ENCODE measurements around the gene KCNK4. TPM values are rescaled to one million over a fixed set of nuclear protein-coding genes. Genes with fewer than 3 reads are reported as not detected.

Gene KCNK4
- total RNA-seq, 1 experiment from 2014 or later, result 0.26 TPM

DNA sequence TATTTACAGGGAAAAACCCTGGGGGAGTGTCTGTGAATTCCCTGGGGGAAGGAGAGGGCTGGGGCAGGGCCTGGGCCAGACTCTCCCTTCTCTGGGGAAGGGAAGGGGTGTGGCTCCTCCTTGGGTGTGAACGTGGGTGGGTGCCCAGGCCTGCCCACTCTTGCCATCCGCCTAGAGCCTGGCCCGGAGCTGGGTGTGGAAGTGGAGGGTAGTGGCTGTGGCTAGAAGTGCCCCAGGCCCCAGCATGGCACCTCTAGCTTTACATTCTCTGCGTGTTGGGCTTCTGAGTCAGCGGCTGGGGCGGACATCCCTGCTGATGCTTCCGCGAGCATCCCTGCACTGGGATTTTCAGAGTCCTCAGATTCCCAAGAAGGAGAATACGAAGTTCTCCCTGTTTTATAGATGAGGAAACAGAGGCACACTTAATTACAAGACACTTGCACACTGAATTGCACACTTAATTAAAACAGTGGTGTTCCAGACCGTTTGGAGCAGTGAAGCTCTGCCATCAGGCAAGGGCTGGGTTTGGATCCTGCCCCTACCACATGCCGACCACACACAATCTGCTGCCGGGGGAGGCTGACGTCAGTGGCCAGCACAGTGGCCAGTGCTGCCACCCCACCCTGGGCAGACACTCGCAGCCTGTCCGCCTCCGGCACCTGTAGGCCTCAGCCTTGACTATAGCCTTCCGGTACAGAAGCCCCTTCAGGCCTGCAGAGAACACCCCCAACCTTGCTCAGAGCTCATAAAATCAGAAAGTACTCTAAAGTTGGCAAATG lies 14.3 kb upstream of the KCNK4 start:
- intact Hi-C loops (cut with micrococcal nuclease; ENCODE audit: unreplicated experiment), result no loop called here
- H3K4me3 ChIP-seq (ENCODE audit: low read depth, low read length, poor library complexity, severe bottlenecking), result no peak overlapping the region
- H3K9me3 ChIP-seq (ENCODE audit: low read depth, low read length, poor library complexity, severe bottlenecking), result no peaks in the 10 kb centered on the region
- DNase-seq (ENCODE audit: low spot score), result no peak
- ChIA-PET CTCF (no interaction called here), POLR2A (ENCODE audit: low non-redundant PET) (no interaction called here)
- peaks cover 10% of the 10 kb centered on the region for H3K36me3 ChIP-seq (ENCODE audit: insufficient read depth, low read length, poor library complexity, severe bottlenecking)
- H3K4me1 ChIP-seq (ENCODE audit: insufficient read depth, low read length, poor library complexity, severe bottlenecking), result peaks cover 3% of the 10 kb centered on the region
- TF ChIP-seq, protein P1, sequence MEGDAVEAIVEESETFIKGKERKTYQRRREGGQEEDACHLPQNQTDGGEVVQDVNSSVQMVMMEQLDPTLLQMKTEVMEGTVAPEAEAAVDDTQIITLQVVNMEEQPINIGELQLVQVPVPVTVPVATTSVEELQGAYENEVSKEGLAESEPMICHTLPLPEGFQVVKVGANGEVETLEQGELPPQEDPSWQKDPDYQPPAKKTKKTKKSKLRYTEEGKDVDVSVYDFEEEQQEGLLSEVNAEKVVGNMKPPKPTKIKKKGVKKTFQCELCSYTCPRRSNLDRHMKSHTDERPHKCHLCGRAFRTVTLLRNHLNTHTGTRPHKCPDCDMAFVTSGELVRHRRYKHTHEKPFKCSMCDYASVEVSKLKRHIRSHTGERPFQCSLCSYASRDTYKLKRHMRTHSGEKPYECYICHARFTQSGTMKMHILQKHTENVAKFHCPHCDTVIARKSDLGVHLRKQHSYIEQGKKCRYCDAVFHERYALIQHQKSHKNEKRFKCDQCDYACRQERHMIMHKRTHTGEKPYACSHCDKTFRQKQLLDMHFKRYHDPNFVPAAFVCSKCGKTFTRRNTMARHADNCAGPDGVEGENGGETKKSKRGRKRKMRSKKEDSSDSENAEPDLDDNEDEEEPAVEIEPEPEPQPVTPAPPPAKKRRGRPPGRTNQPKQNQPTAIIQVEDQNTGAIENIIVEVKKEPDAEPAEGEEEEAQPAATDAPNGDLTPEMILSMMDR (conservative IDR thresholded peaks at IDR 0.05; ENCODE audit: low read depth, low read length), result no peak
- no peak for TF ChIP-seq EZH2 (IDR thresholded peaks at IDR 0.05; ENCODE audit: borderline replicate concordance, low read depth, low read length, poor library complexity, severe bottlenecking)
- H3K27ac ChIP-seq (ENCODE audit: low read depth, low read length, poor library complexity, severe bottlenecking), result no peak overlapping the region
- BruUV-seq (replicated peaks), result no TSS peak
- H3K27me3 ChIP-seq (replicated peaks; ENCODE audit: insufficient read depth, low read depth, low read length, poor library complexity), result no peaks in the 10 kb centered on the region

GRCh38 chr11:64278576-64279190 lies 12.4 kb upstream of the KCNK4 start:
- H3K4me1 ChIP-seq (ENCODE audit: insufficient read depth, low read length, poor library complexity, severe bottlenecking), result no peaks in the 10 kb centered on the region
- H3K27me3 ChIP-seq (replicated peaks; ENCODE audit: insufficient read depth, low read depth, low read length, poor library complexity), result no peaks in the 10 kb centered on the region
- ChIA-PET POLR2A (ENCODE audit: low non-redundant PET) (no interaction called here), CTCF (interaction anchor here (0.7 kb wide), 2 partner anchors 77 to 1501 kb away, joined by 3 to 12 read pairs; no protein-coding TSS in a partner anchor)
- no peak for DNase-seq (ENCODE audit: low spot score)
- BruUV-seq (replicated peaks), result no TSS peak
- H3K4me3 ChIP-seq (ENCODE audit: low read depth, low read length, poor library complexity, severe bottlenecking), result no peak overlapping the region
- TF ChIP-seq, protein P1 (conservative IDR thresholded peaks at IDR 0.05; ENCODE audit: low read depth, low read length), result no peak
- no peak for TF ChIP-seq EZH2 (IDR thresholded peaks at IDR 0.05; ENCODE audit: borderline replicate concordance, low read depth, low read length, poor library complexity, severe bottlenecking)
- H3K36me3 ChIP-seq (ENCODE audit: insufficient read depth, low read length, poor library complexity, severe bottlenecking), result peaks cover 16% of the 10 kb centered on the region
- intact Hi-C loops (cut with micrococcal nuclease; ENCODE audit: unreplicated experiment), result no loop called here
- H3K9me3 ChIP-seq (ENCODE audit: low read depth, low read length, poor library complexity, severe bottlenecking), result no peaks in the 10 kb centered on the region
- H3K27ac ChIP-seq (ENCODE audit: low read depth, low read length, poor library complexity, severe bottlenecking), result no peak overlapping the region

DNA sequence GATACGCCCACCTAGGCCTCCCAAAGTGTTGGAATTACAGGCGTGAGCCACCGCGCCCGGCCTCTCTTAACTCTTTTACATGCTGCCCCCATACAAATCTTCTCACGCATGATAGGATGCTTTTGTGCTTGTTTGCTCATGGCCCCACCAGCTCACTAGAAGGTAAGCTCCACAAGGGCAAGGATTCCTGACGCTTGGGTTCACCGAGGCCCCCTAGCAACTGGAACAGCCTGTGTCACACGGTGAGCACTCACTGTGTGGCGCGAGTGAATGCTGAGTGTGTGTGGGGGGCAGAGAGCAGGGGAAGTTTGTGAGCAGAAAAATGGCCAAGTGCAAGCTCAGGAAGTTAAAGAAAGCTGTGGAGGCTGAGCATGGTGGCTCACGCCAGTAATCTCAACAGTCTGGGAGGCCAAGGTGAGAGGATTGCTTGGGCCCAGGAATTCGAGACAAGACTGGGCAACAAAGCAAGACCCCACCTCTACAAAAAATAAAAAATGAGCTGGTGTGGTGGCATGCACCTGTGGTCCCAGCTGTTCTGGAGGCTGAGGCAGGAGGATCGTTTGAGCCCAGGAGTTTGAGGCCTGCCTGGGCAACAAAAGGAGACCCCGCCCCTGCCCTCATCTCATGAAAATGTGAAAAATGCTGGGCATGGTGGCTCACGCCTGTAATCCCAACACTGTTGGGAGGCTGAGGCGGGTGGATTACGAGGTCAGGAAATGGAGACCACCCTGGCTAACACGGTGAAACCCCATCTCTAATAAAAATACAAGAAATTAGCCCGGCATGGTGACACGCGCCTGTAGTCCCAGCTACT lies 8.9 kb upstream of the KCNK4 start:
- Histone ChIP-seq H3K27ac (ENCODE audit: low read depth, low read length, poor library complexity, severe bottlenecking) (no peak overlapping the region), H3K9me3 (ENCODE audit: low read depth, low read length, poor library complexity, severe bottlenecking) (no peaks in the 10 kb centered on the region), H3K27me3 (replicated peaks; ENCODE audit: insufficient read depth, low read depth, low read length, poor library complexity) (no peaks in the 10 kb centered on the region), H3K36me3 (ENCODE audit: insufficient read depth, low read length, poor library complexity, severe bottlenecking) (peaks cover 16% of the 10 kb centered on the region), H3K4me1 (ENCODE audit: insufficient read depth, low read length, poor library complexity, severe bottlenecking) (peaks cover 13% of the 10 kb centered on the region), H3K4me3 (ENCODE audit: low read depth, low read length, poor library complexity, severe bottlenecking) (no peak overlapping the region)
- DNase-seq (ENCODE audit: low spot score), result no peak
- ChIA-PET CTCF (interaction anchor here (1.2 kb wide), 1 partner anchor 19 kb away, joined by 3 read pairs; no protein-coding TSS in a partner anchor), POLR2A (ENCODE audit: low non-redundant PET) (no interaction called here)
- TF ChIP-seq, protein P1 (conservative IDR thresholded peaks at IDR 0.05; ENCODE audit: low read depth, low read length), result no peak
- no peak for TF ChIP-seq EZH2 (IDR thresholded peaks at IDR 0.05; ENCODE audit: borderline replicate concordance, low read depth, low read length, poor library complexity, severe bottlenecking)
- BruUV-seq (replicated peaks), result no TSS peak
- intact Hi-C loops (cut with micrococcal nuclease; ENCODE audit: unreplicated experiment), result no loop called here

All from A673 (cell line).